Astrocyte (in vitro differentiated cells and primary cell): Measurements from ENCODE around the gene SYNRG.

Source experiments
- CTCF ChIP-seq: IDR thresholded peaks from 2 replicates; pipeline ENCODE4 v1.5.1; 2011; ENCODE audit warnings: low read depth, mild to moderate bottlenecking, inconsistent platforms, low read length, moderate library complexity; ENCODE audit not compliant: insufficient read depth
- EZH2 ChIP-seq: IDR thresholded peaks from 2 replicates; pipeline ENCODE4 v1.6.1; 2012; ENCODE audit warnings: mild to moderate bottlenecking, low read length, inconsistent platforms; ENCODE audit not compliant: insufficient read depth

GRCh38 chr17:37546302-37546701 is 62.9 kb downstream of the SYNRG start:
- TF ChIP-seq CTCF, result no peak
- TF ChIP-seq EZH2, result no peak
